GM12873 (cell line): ENCODE results near the gene EFCAB14.

Source experiments
- TF ChIP-seq, protein P1 (sequence below): IDR thresholded peaks from 2 replicates; pipeline ENCODE4 v1.5.1; 2012; ENCODE audit warnings: low read depth, mild to moderate bottlenecking, moderate library complexity, low read length, control low read depth; ENCODE audit not compliant: insufficient read depth; ENCODE audit errors: missing control alignments

Gene EFCAB14

DNA sequence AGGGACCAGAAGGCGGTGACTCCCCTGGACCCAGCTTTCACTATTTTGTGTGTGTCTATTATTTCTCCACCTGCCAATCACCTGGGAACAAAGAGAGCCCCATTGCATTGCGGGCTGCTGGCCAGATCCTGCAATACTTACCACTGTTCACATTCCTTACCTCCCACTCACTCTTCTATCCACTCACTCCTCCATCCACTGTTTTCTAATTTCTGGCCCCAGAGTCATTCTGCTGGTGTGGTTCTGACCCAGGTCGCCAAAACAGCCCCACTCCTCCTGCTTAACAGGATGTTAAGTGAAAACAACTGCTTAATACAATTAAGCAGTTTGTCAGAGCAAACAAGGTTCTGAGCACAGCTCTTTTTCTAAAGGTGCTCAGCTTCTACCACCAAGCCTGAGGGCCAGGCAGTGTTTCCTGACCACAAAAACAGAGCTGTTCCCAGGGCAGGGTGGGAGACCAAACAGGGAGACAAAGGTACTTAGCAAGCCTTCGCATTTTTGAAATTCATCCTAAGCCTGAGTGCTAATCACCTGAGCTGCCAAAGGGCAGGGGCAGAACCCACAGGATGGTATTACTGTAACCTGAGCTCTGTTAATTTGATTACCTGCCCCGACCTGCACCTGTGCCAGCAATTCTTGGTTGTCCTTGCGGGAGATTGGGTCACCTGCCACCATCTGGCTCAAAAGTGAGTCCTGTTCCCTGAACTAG is 38.5 kb upstream of the EFCAB14 start:
- TF ChIP-seq, protein P1, sequence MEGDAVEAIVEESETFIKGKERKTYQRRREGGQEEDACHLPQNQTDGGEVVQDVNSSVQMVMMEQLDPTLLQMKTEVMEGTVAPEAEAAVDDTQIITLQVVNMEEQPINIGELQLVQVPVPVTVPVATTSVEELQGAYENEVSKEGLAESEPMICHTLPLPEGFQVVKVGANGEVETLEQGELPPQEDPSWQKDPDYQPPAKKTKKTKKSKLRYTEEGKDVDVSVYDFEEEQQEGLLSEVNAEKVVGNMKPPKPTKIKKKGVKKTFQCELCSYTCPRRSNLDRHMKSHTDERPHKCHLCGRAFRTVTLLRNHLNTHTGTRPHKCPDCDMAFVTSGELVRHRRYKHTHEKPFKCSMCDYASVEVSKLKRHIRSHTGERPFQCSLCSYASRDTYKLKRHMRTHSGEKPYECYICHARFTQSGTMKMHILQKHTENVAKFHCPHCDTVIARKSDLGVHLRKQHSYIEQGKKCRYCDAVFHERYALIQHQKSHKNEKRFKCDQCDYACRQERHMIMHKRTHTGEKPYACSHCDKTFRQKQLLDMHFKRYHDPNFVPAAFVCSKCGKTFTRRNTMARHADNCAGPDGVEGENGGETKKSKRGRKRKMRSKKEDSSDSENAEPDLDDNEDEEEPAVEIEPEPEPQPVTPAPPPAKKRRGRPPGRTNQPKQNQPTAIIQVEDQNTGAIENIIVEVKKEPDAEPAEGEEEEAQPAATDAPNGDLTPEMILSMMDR: no peak

DNA sequence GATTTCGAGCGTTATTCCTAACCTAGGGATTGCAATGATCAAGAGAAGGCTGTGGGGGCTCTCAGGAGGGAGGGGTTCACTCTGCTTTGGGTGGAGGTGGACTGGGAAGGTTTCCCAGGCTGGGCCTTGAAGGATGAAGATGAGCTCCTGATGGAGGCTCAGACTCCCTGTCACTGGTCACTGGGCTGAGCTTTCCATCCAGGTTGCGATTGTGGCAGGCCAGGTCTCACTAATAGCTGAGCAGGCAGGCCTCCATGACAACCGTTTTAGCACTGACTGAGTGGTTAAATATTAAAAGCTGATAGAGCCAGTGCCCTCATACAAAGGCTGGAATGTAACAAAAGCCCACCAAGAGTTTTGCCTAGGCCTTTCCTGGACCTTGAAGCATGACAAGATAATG is 36.2 kb upstream of the EFCAB14 start:
- TF ChIP-seq, protein P1: no peak

DNA sequence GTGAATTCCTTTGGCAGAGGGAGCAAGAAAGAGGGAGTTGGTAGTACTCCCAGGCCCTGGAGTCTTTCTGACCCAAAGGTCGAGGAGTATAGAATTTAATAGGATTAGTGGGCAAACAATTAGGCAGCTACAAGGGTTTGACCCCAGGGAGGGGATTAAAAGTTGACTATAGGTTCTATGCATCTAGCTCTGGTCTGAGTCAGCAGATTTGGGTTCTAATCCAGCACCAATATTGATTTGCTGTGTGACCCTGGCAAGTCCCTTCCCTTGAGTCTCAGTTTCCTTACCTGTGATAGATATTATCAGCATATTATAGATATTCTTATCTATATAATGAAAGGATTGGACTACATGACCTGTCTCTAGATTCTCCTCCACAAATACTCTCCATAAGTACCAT is 35.1 kb upstream of the EFCAB14 start:
- TF ChIP-seq, protein P1: no peak

DNA sequence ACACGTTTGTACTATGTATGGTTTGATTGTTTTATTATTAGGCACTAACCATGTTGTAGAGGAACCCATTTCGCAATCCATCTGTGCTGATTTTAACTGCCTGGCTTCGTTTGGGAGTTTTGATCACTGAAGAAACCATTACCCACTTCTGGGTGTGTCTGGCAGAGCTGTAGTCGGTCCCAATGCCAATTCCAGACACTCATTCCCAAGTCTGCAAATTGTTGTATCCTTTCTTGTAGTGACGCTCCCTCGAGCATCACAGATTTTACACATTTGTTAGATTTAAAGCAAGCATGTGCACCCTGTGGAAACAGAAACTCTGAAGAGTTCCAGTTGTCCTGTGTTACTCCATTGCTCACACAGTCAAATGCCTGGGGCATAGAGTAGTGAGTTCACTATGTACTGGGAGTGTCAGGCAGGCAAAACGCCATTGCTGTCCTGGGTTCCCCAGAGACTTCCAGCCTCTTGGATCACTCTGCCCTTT is 31.0 kb upstream of the EFCAB14 start:
- TF ChIP-seq, protein P1: no peak

DNA sequence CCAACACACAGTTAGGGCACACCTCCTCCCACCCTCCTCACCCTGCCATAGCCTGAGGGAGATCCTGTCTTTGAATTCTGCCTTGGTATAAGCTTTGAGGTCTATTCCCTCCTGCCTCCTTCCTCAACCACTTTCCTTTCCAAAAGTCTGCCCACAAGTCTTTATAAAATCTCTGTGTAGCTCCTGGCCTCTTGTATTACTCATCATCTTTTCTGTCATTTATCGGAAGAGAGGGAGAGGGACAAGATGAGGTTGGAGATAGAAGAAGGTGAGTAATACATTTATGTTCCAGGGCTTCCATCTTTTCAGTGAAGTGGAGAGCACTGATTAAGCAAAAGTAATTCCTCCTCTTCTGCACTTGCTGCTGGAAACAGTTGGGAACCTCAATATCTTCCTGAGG is 30.5 kb upstream of the EFCAB14 start:
- TF ChIP-seq, protein P1: no peak

DNA sequence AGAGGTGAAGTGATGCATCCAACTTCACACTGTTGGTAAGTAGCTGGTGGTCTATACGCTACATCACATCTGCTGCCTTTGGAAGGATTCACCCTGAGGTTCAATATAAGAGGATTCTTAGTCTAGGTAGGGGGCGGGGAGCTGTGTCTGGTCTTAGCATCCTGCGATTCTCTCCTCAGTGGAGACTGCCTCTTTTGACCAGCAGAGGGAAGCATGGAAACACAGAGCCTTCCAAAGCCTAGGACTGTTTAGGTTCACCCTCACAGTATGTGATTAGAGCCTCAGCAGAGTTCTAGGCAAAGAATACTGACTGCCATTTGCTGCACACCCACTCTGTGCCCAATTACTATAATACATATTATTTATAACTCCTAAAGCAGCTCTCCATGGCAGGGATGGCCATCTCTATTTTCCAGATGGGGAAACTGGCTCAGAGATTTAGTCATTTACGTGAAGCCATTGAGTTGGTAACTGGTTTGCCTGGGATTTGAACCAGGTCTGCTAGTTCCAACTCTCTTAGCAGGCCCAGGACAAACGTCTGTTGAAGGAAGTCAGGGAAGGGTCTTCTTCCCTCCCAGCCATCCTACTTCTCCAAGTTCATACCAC is 28.9 kb upstream of the EFCAB14 start:
- TF ChIP-seq, protein P1: peak; percentile 47

DNA sequence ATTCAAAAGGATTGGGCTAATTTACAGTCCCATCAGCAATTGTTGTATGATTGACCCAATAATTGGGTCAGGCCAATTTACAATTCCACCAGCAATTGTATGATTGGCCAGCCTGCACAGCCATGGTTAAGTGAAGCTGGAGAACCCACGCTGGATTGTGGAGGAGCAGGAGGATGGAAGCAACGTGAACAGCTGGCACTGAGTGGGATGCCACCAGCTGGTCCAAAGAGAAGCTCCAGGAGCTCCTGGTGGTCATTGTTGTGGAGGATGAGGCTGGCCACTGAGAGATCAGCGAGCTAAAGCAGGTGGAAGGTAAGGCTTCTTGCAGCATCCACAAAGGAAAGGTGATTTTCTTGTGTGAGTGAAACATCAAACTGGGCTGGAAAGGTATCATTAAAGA is 23.2 kb upstream of the EFCAB14 start:
- TF ChIP-seq, protein P1: no peak
